ENCODE measurements around the gene CYBC1.

CYBC1 gene

GRCh38 chr17:82397449-82398335 lies 52.9 kb downstream of the CYBC1 start:
- no peak overlapping the region for H3K9ac ChIP-seq (ENCODE audit: low read length)
- TF ChIP-seq CTCF (IDR thresholded peaks at IDR 0.05; ENCODE audit: low read length) (no peak), EZH2 (IDR thresholded peaks at IDR 0.05; ENCODE audit: borderline replicate concordance, low read length) (no peak)
- H3K27me3 ChIP-seq (ENCODE audit: insufficient read depth, low read length), result no peaks in the 10 kb centered on the region
- no peaks in the 10 kb centered on the region for H3K9me3 ChIP-seq (ENCODE audit: low read length)
- no peaks in the 10 kb centered on the region for H3F3A ChIP-seq (ENCODE audit: insufficient read depth, low read length)
- H3K4me1 ChIP-seq (ENCODE audit: insufficient read depth, low read length, severe bottlenecking), result peaks cover 9% of the 10 kb centered on the region
- H4K20me1 ChIP-seq (ENCODE audit: insufficient read depth, low read length), result no peaks in the 10 kb centered on the region
- H3K27ac ChIP-seq (ENCODE audit: low read depth, low read length, poor library complexity, severe bottlenecking), result no peak overlapping the region
- H2AFZ ChIP-seq (ENCODE audit: low read length), result no peak overlapping the region
- no peaks in the 10 kb centered on the region for H3K79me2 ChIP-seq (ENCODE audit: insufficient read depth, low read length)
- H3K9me2 ChIP-seq (ENCODE audit: low read depth, low read length), result no peaks in the 10 kb centered on the region
- peaks cover 10% of the 10 kb centered on the region; the same call in 1 of the 2 replicates for H3K36me3 ChIP-seq (ENCODE audit: insufficient read depth, low read length)
- no peak overlapping the region for H3K4me3 ChIP-seq (ENCODE audit: low read depth, low read length, poor library complexity, severe bottlenecking)
- H3K4me2 ChIP-seq (ENCODE audit: low read length), result no peak overlapping the region

- Histone ChIP-seq H3K36me3 (ENCODE audit: insufficient read depth, low read length) (peaks cover 10% of the 10 kb centered on the region; the same call in 1 of the 2 replicates), H2AFZ (ENCODE audit: low read length) (no peak overlapping the region), H3K4me1 (ENCODE audit: insufficient read depth, low read length, severe bottlenecking) (peaks cover 9% of the 10 kb centered on the region), H3K9ac (ENCODE audit: low read length) (no peak overlapping the region), H3K27me3 (ENCODE audit: insufficient read depth, low read length) (no peaks in the 10 kb centered on the region), H3K9me2 (ENCODE audit: low read depth, low read length) (no peaks in the 10 kb centered on the region), H3K4me2 (ENCODE audit: low read length) (no peak overlapping the region), H3F3A (ENCODE audit: insufficient read depth, low read length) (no peaks in the 10 kb centered on the region), H3K4me3 (ENCODE audit: low read depth, low read length, poor library complexity, severe bottlenecking) (no peak overlapping the region), H4K20me1 (ENCODE audit: insufficient read depth, low read length) (no peaks in the 10 kb centered on the region), H3K9me3 (ENCODE audit: low read length) (no peaks in the 10 kb centered on the region), H3K79me2 (ENCODE audit: insufficient read depth, low read length) (no peaks in the 10 kb centered on the region), H3K27ac (ENCODE audit: low read depth, low read length, poor library complexity, severe bottlenecking) (no peak overlapping the region)
- no peak for TF ChIP-seq CTCF (IDR thresholded peaks at IDR 0.05; ENCODE audit: low read length)
- no peak for TF ChIP-seq EZH2 (IDR thresholded peaks at IDR 0.05; ENCODE audit: borderline replicate concordance, low read length)
Observed at GRCh38 chr17:82396601-82397435, 53.7 kb downstream of the CYBC1 start.

- TF ChIP-seq CTCF (IDR thresholded peaks at IDR 0.05; ENCODE audit: low read length) (no peak), EZH2 (IDR thresholded peaks at IDR 0.05; ENCODE audit: borderline replicate concordance, low read length) (no peak)
- no peaks in the 10 kb centered on the region for H3K27me3 ChIP-seq (ENCODE audit: insufficient read depth, low read length)
- no peaks in the 10 kb centered on the region for H3K9me2 ChIP-seq (ENCODE audit: low read depth, low read length)
- H3F3A ChIP-seq (ENCODE audit: insufficient read depth, low read length), result no peaks in the 10 kb centered on the region
- H3K27ac ChIP-seq (ENCODE audit: low read depth, low read length, poor library complexity, severe bottlenecking), result no peak overlapping the region
- H3K36me3 ChIP-seq (ENCODE audit: insufficient read depth, low read length), result peaks cover 7% of the 10 kb centered on the region; the same call in 1 of the 2 replicates
- H4K20me1 ChIP-seq (ENCODE audit: insufficient read depth, low read length), result no peaks in the 10 kb centered on the region
- no peak overlapping the region for H2AFZ ChIP-seq (ENCODE audit: low read length)
- H3K4me3 ChIP-seq (ENCODE audit: low read depth, low read length, poor library complexity, severe bottlenecking), result no peak overlapping the region
- no peaks in the 10 kb centered on the region for H3K9me3 ChIP-seq (ENCODE audit: low read length)
- no peaks in the 10 kb centered on the region for H3K4me1 ChIP-seq (ENCODE audit: insufficient read depth, low read length, severe bottlenecking)
- no peaks in the 10 kb centered on the region for H3K79me2 ChIP-seq (ENCODE audit: insufficient read depth, low read length)
- no peak overlapping the region for H3K9ac ChIP-seq (ENCODE audit: low read length)
- no peak overlapping the region for H3K4me2 ChIP-seq (ENCODE audit: low read length)
Observed at GRCh38 chr17:82394278-82394677, 56.3 kb downstream of the CYBC1 start.

Data from OCI-LY1 (cell line).